Peyer's patch (tissue), 4 donors: ENCODE measurements around the gene BIN1.

Experiments used
- CTCF ChIP-seq, 6 experiments: fragments of 450-650 bp in 4 of 6; fragments of 200-600 bp in 2 of 6; sonication (generic) in 1 of 6; IDR thresholded peaks; one replicate each; pipeline ENCODE4 v1.5.1; 2017 to 2019; ENCODE audit warnings: antibody characterized with exemption in 6 of 6, mild to moderate bottlenecking in 3 of 6, moderate library complexity in 1 of 6
- POLR2A ChIP-seq, 2 donors: fragments of 450-650 bp; IDR thresholded peaks; one replicate each; pipeline ENCODE4 v1.5.1; 2017; ENCODE audit warnings: antibody characterized with exemption in 2 of 2, mild to moderate bottlenecking in 2 of 2, moderate library complexity in 2 of 2

- no peak for TF ChIP-seq CTCF (IDR thresholded peaks at IDR 0.05)
- TF ChIP-seq POLR2A (IDR thresholded peaks at IDR 0.05): no peak
Observed at GRCh38 chr2:127138281-127138680, 31.3 kb upstream of the BIN1 start.
